SK-N-SH (cell line): ENCODE data around the gene CLEC3B. TPM values are rescaled to one million over a fixed set of nuclear protein-coding genes. Genes with fewer than 3 reads are reported as not detected.

Source experiments
- CTCF ChIA-PET: fragments of 300-600, 350-600 bp; formaldehyde crosslinking; extraction: SDS; loops from one replicate; lab custom pipeline; 2021; lab: Yijun Ruan, JAX
- POLR2A ChIA-PET: fragments of 350-600 bp; sonication (Branson Sonifier 250); formaldehyde crosslinking; extraction: SDS; loops from one replicate; lab custom pipeline; 2020; ENCODE audit warnings: antibody characterized with exemption, inconsistent platforms; lab: Yijun Ruan, JAX
- DNase-seq: peaks from one replicate; pipeline ENCODE4 v3.0.0; 2012
- H2AFZ ChIP-seq: fragments of 200-600 bp; sonication (generic); 2 replicates; pipeline ENCODE4 v1.8.1; 2016; ENCODE audit warnings: antibody characterized with exemption, mild to moderate bottlenecking, low read depth
- H3F3A ChIP-seq: fragments of 200-600 bp; sonication (generic); replicated peaks from 2 replicates; pipeline ENCODE3; 2016; ENCODE audit warnings: antibody characterized with exemption, mild to moderate bottlenecking; ENCODE audit not compliant: insufficient read depth
- H3K27ac ChIP-seq, 2 experiments: fragments of 200-500 bp in 1 of 2; fragments of 200-600 bp in 1 of 2; sonication (Bioruptor generic) in 1 of 2; sonication (generic), shearing (Covaris generic) in 1 of 2; 2 replicates each; pipeline versions ENCODE4 v1.5.1 to v1.6.1; 2014 to 2016; ENCODE audit warnings: low read depth in 2 of 2, inconsistent platforms in 1 of 2, low read length in 1 of 2, mild to moderate bottlenecking in 1 of 2, mixed read lengths in 1 of 2
- H3K27me3 ChIP-seq: fragments of 200-600 bp; sonication (generic), shearing (Covaris generic); 2 replicates; pipeline ENCODE4 v1.6.1; 2016; ENCODE audit warnings: mixed run types; ENCODE audit not compliant: insufficient read depth
- H3K36me3 ChIP-seq, 2 experiments: fragments of 200-500 bp in 1 of 2; fragments of 200-600 bp in 1 of 2; sonication (Bioruptor generic) in 1 of 2; sonication (generic) in 1 of 2; replicated peaks in 1 of 2; 2 replicates each; pipeline versions ENCODE3 to v1.5.1; 2014 to 2016; ENCODE audit warnings: low read length in 1 of 2, mild to moderate bottlenecking in 1 of 2; ENCODE audit not compliant: insufficient read depth in 2 of 2, control insufficient read depth in 1 of 2
- H3K4me1 ChIP-seq, 2 experiments: fragments of 200-500 bp in 1 of 2; fragments of 200-600 bp in 1 of 2; sonication (Bioruptor generic) in 1 of 2; sonication (generic), shearing (Covaris generic) in 1 of 2; 2 replicates each; pipeline versions ENCODE4 v1.5.1 to v1.6.1; 2014 to 2016; ENCODE audit warnings: low read depth in 1 of 2, low read length in 1 of 2, mixed run types in 1 of 2; ENCODE audit not compliant: insufficient read depth in 2 of 2, control insufficient read depth in 1 of 2
- H3K4me2 ChIP-seq: fragments of 200-600 bp; sonication (generic), shearing (Covaris generic); 2 replicates; pipeline ENCODE4 v1.6.1; 2017; ENCODE audit warnings: mixed run types
- H3K4me3 ChIP-seq, 2 experiments: fragments of 200-500 bp in 1 of 2; fragments of 200-600 bp in 1 of 2; sonication (Bioruptor generic) in 1 of 2; sonication (generic), shearing (Covaris generic) in 1 of 2; 2 replicates each; pipeline versions ENCODE4 v1.5.1 to v1.8.1; 2014 to 2016; ENCODE audit warnings: low read depth in 2 of 2, inconsistent platforms in 1 of 2, low read length in 1 of 2, mild to moderate bottlenecking in 1 of 2, mixed read lengths in 1 of 2, moderate library complexity in 1 of 2
- H3K79me2 ChIP-seq: fragments of 200-600 bp; sonication (generic); 2 replicates; pipeline ENCODE4 v1.8.1; 2017; ENCODE audit warnings: mild to moderate bottlenecking; ENCODE audit not compliant: insufficient read depth
- H3K9ac ChIP-seq: fragments of 200-600 bp; sonication (generic); 2 replicates; pipeline ENCODE4 v1.6.1; 2017; ENCODE audit warnings: mixed run types
- H3K9me2 ChIP-seq: fragments of 200-600 bp; sonication (generic); 2 replicates; pipeline ENCODE4 v1.6.1; 2017; ENCODE audit warnings: mixed run types
- H3K9me3 ChIP-seq: fragments of 200-600 bp; sonication (generic); 2 replicates; pipeline ENCODE4 v1.6.1; 2017; ENCODE audit warnings: mixed run types, mild to moderate bottlenecking, moderate library complexity
- H4K20me1 ChIP-seq: fragments of 200-600 bp; sonication (generic); 2 replicates; pipeline ENCODE4 v1.6.1; 2017; ENCODE audit warnings: mild to moderate bottlenecking, mixed run types; ENCODE audit not compliant: insufficient read depth
- CHD2 ChIP-seq: fragments of 150-350 bp; IDR thresholded peaks from 2 replicates; pipeline ENCODE4 v1.6.1; 2018; ENCODE audit warnings: low read length; ENCODE audit not compliant: partially characterized antibody
- CTCF ChIP-seq: fragments of 200-600 bp; sonication (generic); IDR thresholded peaks from 2 replicates; pipeline ENCODE4 v1.6.1; 2017; ENCODE audit warnings: antibody characterized with exemption, mild to moderate bottlenecking, moderate library complexity
- FOSL2 ChIP-seq: IDR thresholded peaks from 2 replicates; pipeline ENCODE4 v1.4.0; 2012; ENCODE audit warnings: low read depth, mild to moderate bottlenecking, moderate library complexity, borderline replicate concordance
- GABPA ChIP-seq: IDR thresholded peaks from 2 replicates; pipeline ENCODE4 v1.4.0; 2012; ENCODE audit warnings: low read depth, mild to moderate bottlenecking
- JUND ChIP-seq: IDR thresholded peaks from 2 replicates; pipeline ENCODE4 v1.4.0; 2012
- NFIC ChIP-seq: IDR thresholded peaks from 2 replicates; pipeline ENCODE4 v1.4.0; 2012; ENCODE audit warnings: borderline replicate concordance
- RAD21 ChIP-seq: IDR thresholded peaks from 2 replicates; pipeline ENCODE4 v1.6.1; 2012; ENCODE audit warnings: mild to moderate bottlenecking, low read length
- SIN3A ChIP-seq: IDR thresholded peaks from 2 replicates; pipeline ENCODE4 v1.6.1; 2012; ENCODE audit warnings: low read depth, mild to moderate bottlenecking, low read length, moderate library complexity, borderline replicate concordance
- WGBS: methylation state at CpG from one replicate; pipeline ENCODE4 v1.1.6; 2017; ENCODE audit warnings: low lambda C conversion rate; 5-methylcytosine and 5-hydroxymethylcytosine counted together
- polyA plus RNA-seq, 3 experiments: library from polyadenylated mRNA; depleted of rRNA; stranded (reverse); fragments of >200 nt; gene quantifications; 2 replicates each; pipeline ENCODE4 v1.2.3, GENCODE V29; 2012
- TF ChIP-seq, protein P1 (sequence below): IDR thresholded peaks from 2 replicates; pipeline ENCODE4 v1.4.0; 2012; ENCODE audit warnings: low read depth, borderline replicate concordance
- TF ChIP-seq, protein P2 (sequence below): fragments of 150-350 bp; IDR thresholded peaks from 2 replicates; pipeline ENCODE4 v1.6.1; 2016; ENCODE audit warnings: mild to moderate bottlenecking, low read depth, low read length

The CLEC3B gene
- polyA plus RNA-seq, 1 of the 3 experiments (the other 2 are of a cell fraction): 0.46 TPM

- H3F3A ChIP-seq: no peaks in the 10 kb centered on the region
- CTCF ChIA-PET: interaction anchor here (0.6 to 1.5 kb wide), 3 partner anchors 37 to 87 kb away, joined by 3 to 4 read pairs (median 4); no protein-coding TSS in a partner anchor
- H3K9me3 ChIP-seq: no peaks in the 10 kb centered on the region
- peaks cover 3 to 18% of the 10 kb centered on the region in 2 experiments; a peak in 3 of 4 replicates for H3K4me1 ChIP-seq
- no peaks in the 10 kb centered on the region for H3K27me3 ChIP-seq
- no peak overlapping the region for H3K4me3 ChIP-seq
- no peak overlapping the region for H3K4me2 ChIP-seq
- no peaks in the 10 kb centered on the region for H3K9me2 ChIP-seq
- 100% methylated on average over 4 of the region's 4 CpGs for WGBS
- H3K79me2 ChIP-seq: no peaks in the 10 kb centered on the region
- no peak overlapping the region for H3K9ac ChIP-seq
- H3K27ac ChIP-seq: no peak overlapping the region
- POLR2A ChIA-PET: no interaction called here
- H2AFZ ChIP-seq: no peak overlapping the region
- peaks cover 49 to 66% of the 10 kb centered on the region in 2 experiments for H3K36me3 ChIP-seq
- no peaks in the 10 kb centered on the region for H4K20me1 ChIP-seq
- DNase-seq: no peak
- TF ChIP-seq GABPA: no peak
- no peak for TF ChIP-seq FOSL2
- TF ChIP-seq, protein P1, sequence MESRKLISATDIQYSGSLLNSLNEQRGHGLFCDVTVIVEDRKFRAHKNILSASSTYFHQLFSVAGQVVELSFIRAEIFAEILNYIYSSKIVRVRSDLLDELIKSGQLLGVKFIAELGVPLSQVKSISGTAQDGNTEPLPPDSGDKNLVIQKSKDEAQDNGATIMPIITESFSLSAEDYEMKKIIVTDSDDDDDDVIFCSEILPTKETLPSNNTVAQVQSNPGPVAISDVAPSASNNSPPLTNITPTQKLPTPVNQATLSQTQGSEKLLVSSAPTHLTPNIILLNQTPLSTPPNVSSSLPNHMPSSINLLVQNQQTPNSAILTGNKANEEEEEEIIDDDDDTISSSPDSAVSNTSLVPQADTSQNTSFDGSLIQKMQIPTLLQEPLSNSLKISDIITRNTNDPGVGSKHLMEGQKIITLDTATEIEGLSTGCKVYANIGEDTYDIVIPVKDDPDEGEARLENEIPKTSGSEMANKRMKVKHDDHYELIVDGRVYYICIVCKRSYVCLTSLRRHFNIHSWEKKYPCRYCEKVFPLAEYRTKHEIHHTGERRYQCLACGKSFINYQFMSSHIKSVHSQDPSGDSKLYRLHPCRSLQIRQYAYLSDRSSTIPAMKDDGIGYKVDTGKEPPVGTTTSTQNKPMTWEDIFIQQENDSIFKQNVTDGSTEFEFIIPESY: no peak
- no peak for TF ChIP-seq CTCF
- TF ChIP-seq JUND: no peak
- no peak for TF ChIP-seq RAD21
- TF ChIP-seq, protein P2, sequence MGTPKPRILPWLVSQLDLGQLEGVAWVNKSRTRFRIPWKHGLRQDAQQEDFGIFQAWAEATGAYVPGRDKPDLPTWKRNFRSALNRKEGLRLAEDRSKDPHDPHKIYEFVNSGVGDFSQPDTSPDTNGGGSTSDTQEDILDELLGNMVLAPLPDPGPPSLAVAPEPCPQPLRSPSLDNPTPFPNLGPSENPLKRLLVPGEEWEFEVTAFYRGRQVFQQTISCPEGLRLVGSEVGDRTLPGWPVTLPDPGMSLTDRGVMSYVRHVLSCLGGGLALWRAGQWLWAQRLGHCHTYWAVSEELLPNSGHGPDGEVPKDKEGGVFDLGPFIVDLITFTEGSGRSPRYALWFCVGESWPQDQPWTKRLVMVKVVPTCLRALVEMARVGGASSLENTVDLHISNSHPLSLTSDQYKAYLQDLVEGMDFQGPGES: no peak
- no peak for TF ChIP-seq SIN3A
Measured at GRCh38 chr3:45000823-45001222, 25.3 kb upstream of the CLEC3B start.

- Histone ChIP-seq H3K36me3 (peaks cover 49 to 66% of the 10 kb centered on the region in 2 experiments), H3K79me2 (no peaks in the 10 kb centered on the region), H3F3A (no peaks in the 10 kb centered on the region), H3K9me3 (no peaks in the 10 kb centered on the region), H3K4me2 (no peak overlapping the region), H4K20me1 (no peaks in the 10 kb centered on the region), H3K4me3 (no peak overlapping the region), H3K4me1 (peaks cover 0 to 10% of the 10 kb centered on the region in 2 experiments; a peak in 2 of 4 replicates), H3K9me2 (no peaks in the 10 kb centered on the region), H3K9ac (no peak overlapping the region), H2AFZ (no peak overlapping the region), H3K27me3 (no peaks in the 10 kb centered on the region), H3K27ac (no peak overlapping the region)
- TF ChIP-seq CHD2 (no peak), NFIC (no peak), CTCF (peak; percentile 23)
- CTCF ChIA-PET: interaction anchor here (1.5 kb wide), 1 partner anchor 39 kb away, joined by 4 read pairs; no protein-coding TSS in a partner anchor
- 97% methylated on average over 3 of the region's 3 CpGs for WGBS
- DNase-seq: no peak
- POLR2A ChIA-PET: no interaction called here
Measured at GRCh38 chr3:45001738-45002137, 24.4 kb upstream of the CLEC3B start.
